Activated CD4-positive, alpha-beta T cell treated with anti-CD3 and anti-CD28 coated beads, Interleukin-2, Interleukin-6, amounts not matched to agents 100 ng/mL and 50 ng/mL, durations not matched to agents 16 hours and 8 hours (primary cell): Measurements from ENCODE around the gene STOM.

Experiments
- DNase-seq: peaks from one replicate; pipeline ENCODE4 v3.0.0-alpha.2; 2020

STOM gene

DNA sequence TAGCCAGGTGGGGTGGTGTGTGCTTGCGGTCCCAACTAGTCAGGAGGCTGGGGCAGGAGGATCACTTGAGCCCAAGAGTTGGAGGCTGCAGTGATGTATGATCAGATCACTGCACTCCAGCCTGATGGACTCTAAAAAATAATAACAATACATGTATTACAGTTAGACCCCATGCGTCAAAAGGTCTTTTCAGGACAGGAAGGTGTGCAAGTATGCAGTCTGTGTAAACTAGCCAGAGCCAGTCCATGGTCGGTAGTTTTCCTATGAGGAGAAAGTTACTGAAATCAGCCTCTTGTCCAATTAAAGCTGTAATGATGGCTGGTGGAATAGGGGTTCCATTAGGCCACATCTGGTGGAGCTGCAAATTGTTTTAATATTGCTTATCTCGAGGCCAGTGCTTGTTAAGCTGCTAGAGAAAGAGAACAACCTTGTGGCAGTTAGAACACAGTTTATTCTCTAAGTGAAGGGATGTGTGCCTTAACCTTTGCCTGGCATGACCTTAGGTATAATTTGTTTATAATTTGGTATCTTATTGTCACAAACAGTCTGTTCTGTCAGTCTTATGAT, 1.5 kb upstream of the STOM start:
- DNase-seq: no peak

DNA sequence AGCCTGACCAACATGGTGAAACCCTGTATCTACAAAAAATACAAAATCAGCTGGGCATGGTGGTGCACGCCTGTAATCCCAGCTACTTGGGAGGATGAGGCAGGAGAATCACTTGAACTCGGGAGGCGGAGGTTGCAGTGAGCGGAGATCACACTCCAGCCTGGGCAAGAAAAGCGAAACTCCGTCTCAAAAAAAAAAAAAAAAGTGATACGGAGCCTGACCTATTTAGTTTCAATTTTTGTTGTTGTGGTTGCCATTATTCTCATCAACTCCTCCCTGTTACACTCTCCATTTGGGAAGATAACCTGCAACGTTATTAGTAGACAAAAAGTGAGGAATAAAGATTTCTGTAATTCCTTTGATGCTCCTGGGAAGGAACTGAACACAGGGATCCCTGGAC, 1.3 kb downstream of the STOM start:
- DNase-seq: peak; percentile 36

DNA sequence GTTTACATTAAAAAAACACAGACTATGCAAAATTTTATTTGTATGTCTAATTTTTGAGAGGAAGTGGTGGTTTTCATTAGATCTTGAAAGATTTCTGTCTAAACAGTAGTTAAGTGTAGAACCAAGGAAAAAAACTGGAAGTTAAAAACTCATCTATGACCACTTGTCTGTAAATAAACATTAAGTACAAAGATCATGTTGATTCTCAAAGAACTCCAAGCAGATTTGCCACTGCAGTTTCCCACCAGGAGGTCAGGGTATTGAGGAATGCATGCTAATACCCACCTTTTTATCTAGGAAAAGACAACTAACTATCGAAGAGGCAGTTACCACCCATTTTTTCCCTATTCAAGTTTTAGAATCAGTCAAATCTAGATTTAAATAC, 1.9 kb downstream of the STOM start:
- no peak for DNase-seq

DNA sequence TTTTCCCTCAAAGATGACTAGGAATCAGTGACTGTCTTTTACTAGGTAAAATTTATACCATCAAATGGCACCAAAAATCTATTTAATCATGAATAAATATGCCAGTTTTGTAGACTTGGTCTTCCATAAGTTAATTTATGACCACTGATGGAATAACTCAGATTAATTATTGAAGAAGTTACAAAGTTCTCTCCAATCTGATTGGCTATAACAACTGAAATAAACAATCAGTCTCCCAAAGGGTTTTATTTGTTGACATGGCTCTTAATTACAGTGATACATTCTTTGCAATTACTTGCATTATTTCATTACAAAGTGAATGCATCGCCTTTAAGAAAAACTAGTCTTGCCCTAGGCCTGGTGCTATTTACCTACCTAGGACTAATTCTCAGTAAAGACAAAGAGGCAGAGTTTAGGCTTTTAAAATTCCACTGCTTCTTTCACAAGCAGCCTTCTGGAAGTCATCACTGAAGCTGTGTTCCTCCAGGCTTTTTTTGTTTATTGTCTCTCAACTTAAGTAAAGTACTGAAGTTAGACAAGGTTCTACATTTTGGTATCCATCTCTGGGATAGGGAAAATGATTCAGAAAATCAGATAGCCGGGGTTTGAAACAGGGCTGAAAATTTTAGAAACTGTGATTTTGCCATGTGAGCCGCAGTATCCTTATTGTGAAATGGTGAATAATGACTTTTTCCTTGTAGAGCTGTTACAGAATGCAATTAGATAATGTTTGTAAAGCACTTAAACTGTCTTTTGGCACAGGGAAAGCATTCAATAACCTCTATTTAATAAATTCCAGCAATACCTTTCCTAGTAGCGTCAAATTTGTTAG, 2.5 kb downstream of the STOM start:
- DNase-seq: no peak

DNA sequence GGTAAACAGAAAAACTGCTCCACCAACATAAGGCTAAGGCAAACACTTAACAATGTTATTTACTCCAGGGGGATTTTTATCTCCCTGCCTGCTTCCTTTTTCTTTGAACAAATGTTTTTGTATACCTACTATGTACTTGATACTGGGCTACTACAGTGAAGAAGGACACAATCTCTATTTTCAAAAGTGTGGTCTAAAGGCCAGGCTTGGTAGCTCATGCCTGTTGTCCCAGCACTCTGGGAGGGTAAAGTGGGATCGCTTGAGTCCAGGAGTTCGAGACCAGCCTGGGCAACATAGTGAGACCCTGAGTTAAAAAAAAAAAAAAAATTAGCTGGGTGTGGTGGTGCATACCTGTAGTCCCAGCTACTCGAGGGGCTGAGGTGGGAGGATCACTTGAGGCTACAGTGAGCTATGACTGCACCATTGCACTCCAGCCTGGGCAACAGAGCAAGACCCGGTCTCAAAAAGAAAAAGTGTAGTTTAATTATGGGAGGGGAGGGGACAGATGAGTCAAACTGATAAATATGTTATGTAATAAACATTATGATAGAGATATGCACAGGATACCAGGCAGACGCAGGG, 3.3 kb downstream of the STOM start:
- no peak for DNase-seq

DNA sequence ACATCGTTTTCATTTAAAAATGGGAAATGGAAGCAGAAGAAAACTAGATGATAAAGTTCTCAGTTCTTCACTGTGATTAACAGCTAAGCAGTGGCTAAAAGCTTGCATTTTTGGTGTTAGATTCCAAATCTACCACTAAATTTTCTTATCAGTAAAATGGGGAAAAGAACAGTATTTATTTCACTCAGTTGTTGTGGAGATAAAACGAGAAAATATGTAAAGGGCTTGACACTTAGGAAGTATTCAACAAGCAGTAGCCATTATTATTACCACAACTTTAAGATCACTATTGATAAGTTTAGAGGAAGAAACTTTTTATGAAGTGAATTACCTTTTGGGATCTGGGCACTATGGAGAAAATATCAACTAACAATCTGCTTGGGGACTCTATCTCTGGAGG, 4.5 kb downstream of the STOM start:
- DNase-seq: no peak

DNA sequence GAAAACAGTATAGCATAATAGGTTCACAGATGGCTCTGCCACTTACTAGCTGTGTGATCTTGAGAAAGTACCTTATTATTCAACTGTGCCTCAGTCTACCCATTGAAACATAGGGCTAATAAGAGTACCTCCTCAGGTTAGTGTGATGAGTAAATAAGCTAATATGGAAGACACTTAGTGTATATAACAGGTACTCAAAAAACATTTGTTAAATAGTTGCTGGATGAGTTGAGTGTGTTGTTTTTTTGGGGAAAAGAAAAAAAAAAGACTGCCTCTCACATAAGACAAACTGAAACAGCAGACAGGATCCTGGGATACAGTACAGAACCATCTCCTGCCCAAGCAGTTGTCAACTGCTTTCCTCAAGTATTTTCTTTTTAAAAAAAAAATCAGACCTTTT, 5.2 kb downstream of the STOM start:
- no peak for DNase-seq

DNA sequence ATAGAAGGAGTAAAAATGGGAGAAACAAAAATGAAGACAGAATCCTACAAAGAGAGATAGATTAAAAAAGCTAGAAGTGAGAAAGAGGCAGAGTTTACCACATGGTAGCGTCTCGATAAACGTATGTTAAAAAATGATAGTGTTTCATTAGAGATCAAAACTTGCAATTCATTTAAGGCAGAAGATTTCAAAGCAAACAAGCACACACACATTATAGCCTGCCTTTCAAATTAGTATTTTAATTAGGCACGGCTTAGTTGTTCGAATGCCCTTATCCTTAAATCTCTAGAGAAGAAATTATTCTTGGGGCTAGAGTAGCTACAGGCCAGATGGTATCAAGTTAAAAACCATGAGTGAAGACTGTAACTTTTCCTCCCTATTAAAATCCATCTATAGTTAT, 6.0 kb downstream of the STOM start:
- no peak for DNase-seq

DNA sequence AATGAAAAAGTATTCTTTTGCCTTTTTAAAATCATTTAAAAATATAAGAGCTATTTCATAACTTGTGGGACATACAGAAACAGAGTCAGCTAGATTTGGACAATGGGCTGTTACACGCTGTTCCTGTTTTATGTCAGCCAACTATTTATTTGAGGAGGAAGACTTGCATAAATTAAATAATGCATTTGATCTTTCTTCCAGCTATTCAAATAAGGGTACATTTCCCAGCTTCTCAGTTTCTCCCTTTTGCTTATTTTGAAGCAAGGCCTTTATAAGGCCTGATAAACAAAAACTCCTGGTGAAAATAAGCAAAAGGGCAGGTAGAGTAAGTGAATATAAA, 6.5 kb downstream of the STOM start:
- no peak for DNase-seq

DNA sequence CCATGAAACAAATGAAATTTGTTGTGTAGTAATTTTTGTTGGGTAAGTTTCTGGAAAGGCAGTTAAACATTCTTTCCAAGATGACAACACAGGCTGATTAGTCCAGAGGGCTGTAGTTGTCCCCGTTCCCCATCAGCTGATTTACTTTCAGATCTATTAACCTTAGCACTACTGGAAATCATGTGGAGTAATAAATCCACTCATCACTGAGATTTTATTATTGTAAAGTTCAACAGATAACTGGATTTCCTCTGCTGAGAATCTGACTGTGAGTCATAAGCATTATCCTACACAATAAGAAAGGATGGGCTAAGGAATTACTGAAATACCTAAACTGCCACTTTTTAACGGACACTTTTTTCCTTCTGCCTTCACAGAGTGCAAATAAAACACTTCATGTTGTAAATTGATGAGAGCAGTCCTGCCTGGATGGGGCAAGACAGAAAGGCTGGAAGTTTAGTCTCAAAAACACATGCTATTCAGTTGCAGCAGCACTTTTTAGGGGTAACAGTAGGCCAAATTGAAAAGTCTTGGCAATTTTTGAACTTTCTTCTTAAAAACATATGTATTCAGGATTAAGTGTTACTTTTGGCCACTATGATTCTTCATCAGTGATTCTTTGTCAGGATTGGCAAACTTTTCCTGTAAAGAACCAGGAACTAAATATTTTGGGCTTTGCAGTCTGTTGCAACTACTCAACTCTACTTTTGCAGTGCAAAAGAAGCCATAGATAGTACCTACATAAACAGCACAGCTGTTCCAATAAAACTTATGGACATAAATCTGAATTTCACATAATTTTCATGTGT, 7.0 kb downstream of the STOM start:
- DNase-seq: no peak

DNA sequence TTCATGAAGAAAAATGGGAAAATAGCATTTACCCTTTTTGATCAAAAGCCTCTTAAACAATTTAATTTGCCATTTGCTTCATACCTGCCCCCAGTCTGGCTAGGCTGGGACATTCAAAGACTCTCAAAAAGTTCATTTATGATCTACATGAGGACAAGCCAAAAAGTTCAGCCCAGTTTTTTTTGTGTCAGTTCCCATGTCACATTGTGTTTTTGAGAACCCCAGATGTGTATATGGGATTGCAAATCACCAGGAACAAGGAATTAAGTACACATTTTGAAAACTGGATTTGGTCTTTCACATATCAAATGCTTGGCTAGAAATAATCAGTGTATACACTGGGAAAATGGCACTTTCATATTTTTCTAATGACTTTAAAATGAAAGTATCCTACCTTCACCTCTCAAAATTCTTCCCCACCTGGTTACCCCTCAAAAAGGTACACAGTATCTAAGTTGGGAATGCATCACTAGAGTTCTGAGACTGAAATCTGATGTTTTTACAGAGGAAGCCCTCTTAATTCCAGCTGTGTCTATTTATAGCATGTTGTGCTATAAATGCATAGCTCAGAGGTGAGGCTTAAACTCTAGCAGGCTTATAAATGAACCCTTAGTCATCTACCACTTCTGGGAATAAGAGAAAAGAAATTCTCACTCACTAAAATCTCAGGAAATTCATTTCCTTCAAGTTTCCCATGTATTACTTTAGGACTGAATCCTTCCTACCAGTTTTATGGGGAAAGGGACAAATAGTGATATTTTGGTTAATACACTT, 9.3 kb downstream of the STOM start:
- no peak for DNase-seq

DNA sequence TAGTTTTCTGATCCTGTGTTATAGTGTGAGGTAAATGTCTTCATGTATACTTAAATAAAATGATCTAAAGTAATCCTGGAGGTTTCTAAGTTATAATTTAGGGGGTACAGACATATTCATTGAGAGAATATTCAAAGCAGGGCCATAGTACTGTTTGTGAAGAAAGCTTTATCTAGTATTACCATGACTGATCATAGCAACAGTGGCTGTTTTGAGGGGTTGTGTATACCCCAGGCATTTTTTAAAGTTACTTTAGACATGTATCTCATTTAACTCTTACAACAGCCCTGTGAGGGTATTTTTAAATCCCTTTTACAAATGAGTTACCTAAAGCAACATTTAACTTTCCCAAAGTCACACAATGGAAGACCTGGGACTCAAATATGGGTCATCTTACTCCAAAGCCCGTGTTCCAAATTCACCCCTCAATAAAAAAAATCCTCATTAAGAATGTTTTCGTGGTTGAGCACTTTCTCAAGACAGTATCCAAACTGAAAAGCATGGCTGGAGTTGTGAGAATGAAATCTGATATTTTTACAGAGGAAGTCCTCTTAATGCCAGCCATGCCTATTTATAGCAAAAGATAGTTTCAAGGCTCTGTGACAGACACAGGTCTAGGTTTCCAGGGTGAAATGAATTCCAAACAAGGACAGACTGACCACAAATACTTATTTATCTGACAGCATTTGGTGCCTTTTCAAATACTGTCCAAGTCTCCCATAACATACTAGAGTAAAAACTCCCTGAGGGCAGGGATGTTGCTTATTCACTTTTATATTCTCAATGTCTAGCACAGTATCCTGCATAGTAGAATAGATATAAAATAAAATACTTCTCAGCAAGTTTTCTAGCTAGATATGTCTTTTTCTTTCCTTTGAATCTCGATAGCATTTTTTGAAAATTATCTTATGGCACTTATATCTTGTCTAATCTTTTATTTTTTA, 10.4 kb downstream of the STOM start:
- no peak for DNase-seq

DNA sequence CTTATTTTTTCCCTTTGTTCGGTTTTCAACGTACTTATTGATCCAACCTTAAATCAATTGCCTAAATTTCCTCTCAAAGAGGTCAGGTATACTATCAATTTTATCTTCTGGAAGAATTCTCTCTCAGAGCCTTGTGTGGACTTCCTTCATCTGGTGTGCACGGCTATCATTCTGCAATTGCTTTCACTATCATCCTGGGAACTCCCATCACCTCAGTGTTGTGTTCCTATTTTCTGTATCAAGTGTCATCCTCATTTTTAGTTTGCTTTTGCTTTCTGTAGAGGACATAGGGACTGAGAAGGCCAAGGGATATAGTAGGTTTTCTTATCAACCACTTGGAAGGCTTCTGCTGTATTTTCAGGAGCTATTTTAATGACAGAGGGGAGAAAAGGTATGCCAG, 11.3 kb downstream of the STOM start:
- DNase-seq: no peak

DNA sequence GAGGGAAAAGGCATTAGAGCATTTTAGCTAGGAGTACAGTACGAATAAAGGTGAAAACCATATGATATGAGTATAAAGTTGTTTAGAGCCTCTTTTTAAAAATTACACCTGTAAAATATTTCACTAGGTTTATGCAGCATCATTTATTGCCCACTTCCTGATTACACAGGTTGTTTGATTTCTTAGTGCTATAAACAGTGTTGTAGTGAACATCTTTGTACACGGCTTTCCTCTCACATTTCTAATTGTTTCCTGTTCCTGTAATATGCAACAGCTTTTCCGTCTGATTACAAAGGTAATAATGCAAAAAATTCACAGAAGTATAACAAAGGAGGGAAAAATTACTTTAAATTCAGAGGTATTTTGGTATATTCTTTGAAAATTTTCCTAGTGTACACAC, 13.0 kb downstream of the STOM start:
- no peak for DNase-seq

DNA sequence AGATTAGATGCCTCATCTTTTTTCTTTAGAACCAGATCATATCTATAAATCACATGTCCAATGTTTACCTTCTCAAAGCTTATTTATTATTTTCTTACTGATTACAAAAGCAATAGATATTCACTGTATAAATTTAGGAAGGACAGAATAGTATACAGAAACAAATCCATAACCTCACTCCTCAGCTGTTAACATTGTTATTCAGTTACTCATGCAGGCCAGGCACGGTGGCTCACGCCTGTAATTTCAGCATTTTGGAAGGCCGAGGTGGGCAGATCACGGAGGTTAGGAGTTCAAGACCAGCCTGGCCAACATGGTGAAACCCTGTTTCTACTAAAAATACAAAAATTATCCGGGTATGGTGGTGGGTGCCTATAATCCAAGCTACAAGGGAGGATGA, 15.3 kb downstream of the STOM start:
- no peak for DNase-seq

DNA sequence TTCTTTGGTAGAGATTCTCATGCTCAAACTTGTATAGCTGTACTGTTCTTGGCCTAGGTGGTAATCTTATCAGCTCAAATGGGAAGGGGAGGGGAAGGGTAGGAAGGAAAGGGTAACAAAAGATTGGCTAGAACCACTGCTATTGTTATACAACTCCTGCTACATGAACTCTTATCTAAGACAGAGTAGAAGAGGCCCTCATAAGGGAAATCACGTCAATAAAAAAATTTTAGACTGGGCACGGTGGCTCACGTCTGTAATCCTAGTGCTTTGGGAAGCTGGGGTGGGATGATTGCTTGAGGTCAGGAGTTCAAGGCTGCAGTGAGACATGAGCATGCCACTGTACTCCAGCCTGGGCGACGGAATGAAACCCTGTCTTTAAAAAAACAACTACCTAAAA, 15.9 kb downstream of the STOM start:
- DNase-seq: no peak

DNA sequence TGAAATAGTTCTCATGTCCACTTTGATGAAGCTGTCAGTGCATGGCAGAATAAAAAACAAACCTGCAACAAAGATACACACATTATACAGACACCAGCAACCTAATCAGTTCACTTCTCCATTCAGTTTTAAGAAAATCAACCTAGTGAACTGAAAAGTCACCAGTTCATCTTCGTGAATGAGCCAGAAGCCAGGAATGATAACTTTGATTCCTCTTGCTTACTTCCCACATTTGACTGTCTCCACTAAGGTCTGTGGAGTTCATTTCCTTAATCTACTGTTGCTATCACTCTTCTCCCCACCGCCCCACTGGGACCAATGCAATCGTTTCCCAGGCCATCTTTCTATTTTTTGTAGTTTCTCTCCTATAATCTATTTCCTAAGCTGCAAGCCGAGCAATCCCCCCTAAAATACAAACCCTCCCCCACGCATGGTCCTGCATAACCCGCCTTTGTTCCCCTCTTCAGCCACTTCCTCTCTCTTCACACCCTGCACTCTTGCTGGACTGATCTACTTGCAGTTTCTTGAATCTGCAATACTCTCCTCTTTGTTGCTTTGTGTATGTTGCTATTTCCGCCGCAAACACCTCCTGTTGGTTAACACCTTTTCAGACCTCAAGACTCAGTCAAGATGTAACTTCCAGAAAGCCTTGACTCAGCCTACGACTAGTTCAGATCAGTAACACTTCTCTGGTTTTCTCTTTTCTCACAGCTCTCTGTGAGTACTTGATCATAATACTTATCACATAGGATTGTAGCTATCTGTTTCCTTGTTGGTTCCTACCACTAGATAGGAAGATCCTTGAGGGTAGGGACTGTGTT, 16.6 kb downstream of the STOM start:
- DNase-seq: peak; percentile 91

DNA sequence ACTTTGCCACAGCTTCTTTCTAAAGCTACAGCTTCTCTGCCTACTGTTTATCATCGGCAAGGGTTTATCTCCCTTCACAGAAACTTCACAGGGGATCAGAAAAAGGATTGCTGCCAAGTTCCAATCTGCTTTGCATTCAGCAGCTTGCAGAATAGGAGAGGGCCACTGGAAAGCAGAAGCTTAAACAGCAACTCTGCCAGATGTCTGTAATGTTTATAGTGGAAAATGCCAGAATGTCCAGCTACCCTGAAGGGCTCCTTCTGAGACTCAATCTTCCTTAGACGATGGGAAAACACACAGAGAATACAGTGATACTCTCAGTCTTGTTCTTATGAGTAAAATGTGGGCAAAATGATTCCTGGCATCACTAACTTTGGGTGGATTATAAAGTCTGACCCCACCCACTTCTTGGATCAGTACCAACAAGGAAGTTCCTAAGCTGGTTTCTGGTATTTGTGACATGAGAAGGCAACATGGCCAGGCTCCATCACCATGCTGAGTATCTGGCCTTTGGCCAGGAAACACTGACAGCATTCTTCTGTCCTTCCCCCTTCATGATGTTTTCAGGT, 19.0 kb downstream of the STOM start:
- no peak for DNase-seq

DNA sequence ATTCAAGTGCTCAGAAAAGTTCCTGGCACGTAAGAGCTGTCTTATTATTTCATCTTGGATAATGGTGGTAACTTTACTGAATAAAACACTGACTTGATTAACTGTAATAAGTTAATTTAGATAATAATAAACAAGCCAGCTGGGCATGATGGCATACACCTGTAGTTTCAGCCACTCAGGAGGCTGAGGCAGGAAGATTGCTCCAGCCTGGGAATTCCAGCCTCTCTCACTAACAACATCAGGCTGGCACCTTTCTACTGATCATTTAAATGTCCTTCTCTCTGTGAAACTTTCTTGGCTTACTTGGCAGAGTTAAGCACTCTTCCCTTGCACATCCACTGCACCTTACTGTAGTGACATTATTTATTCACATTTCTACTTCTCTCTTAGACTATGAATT, 20.0 kb downstream of the STOM start:
- no peak for DNase-seq

DNA sequence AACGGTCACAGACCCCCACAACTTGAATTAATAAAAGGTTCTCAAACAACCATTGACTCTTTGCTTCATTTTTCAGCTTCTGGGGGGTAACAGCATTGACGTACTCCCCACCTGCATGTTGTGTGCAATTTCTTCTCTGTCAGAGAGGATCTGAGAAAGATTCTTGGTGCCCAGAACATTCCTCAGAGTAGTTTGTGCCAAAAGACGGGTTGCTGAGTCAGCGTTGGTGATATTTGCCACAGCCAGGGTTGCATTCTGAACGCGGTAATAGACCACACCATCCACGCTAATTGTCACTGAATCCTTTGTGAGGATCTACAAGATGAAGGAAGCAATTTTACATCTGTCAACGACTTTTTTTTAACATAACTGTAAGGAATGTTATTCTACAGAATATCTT, 21.0 kb downstream of the STOM start:
- no peak for DNase-seq

DNA sequence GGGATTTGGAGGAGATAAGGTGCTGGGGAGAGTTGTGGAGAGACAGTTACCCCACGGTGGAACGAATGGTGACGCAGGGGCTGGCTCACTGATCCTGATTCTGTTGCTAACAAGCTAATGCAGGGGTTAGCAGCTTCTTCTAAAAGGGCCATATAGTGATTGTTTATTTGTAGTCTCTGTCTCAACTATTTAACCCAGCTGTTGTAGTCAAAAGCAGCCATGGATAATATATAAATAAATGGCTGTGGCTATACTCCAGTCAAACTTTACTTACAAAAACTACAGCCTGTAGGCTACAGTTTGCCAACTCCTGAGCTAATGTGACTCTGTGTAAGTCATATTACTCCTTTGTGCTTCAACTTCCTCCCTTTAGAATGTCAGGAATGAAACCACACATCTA, 21.8 kb downstream of the STOM start:
- DNase-seq: no peak
